Measurements from ENCODE around the gene SERINC3. TPM values are rescaled to one million over a fixed set of nuclear protein-coding genes. Genes with fewer than 3 reads are reported as not detected.

The SERINC3 gene
- total and polyA plus RNA-seq, 2 donors (not counting 1 experiment from before 2014, with no cell fraction given), result 31.4 to 51.6 TPM

- no peak overlapping the region for H3K27ac ChIP-seq (ENCODE audit: low read length in 2 of 2)
- no peaks in the 10 kb centered on the region for H4K20me1 ChIP-seq (ENCODE audit: control insufficient read depth, insufficient read depth, low read length, poor library complexity, severe bottlenecking)
- no peak overlapping the region for H3K27ac Mint-ChIP-seq
- no peaks in the 10 kb centered on the region for H3K27me3 Mint-ChIP-seq
- peaks cover 4 to 82% of the 10 kb centered on the region in 2 experiments for H3K36me3 ChIP-seq (replicated peaks in 1 of 2; ENCODE audit: control extremely low read depth in 1 of 2, control insufficient read depth in 1 of 2, extremely low read depth in 1 of 2, insufficient read depth in 2 of 2, low read length in 1 of 2)
- POLR2A ChIA-PET, result no interaction called here
- DNase-seq, result no peak
- CTCF ChIA-PET, result interaction anchor here (1.2 kb wide), 1 partner anchor 75 kb away, joined by 3 read pairs; no protein-coding TSS in a partner anchor
- no peak overlapping the region for H3K4me3 Mint-ChIP-seq
- H3K9ac ChIP-seq (ENCODE audit: low read length), result no peak overlapping the region
- no peaks in the 10 kb centered on the region for H3K9me3 ChIP-seq (ENCODE audit: control extremely low read depth in 1 of 3, control insufficient read depth in 2 of 3, insufficient read depth in 1 of 3, low read length in 2 of 3)
- H3K4me1 Mint-ChIP-seq, result peaks cover 18% of the 10 kb centered on the region
- H3K27me3 ChIP-seq (replicated peaks in 1 of 4; ENCODE audit: control extremely low read depth in 1 of 4, control insufficient read depth in 3 of 4, insufficient read depth in 4 of 4, low read length in 3 of 4), result no peaks in the 10 kb centered on the region
- TF ChIP-seq EZH2 (IDR thresholded peaks at IDR 0.05; ENCODE audit: borderline replicate concordance, insufficient read depth, low read depth, low read length, poor library complexity, severe bottlenecking), result no peak
- no peak for TF ChIP-seq CTCF (IDR thresholded peaks at IDR 0.05)
- no peaks in the 10 kb centered on the region for H3K9me3 Mint-ChIP-seq (ENCODE audit: insufficient read depth)
- H3K4me3 ChIP-seq (ENCODE audit: control extremely low read depth in 1 of 5, extremely low read depth in 1 of 5, insufficient read depth in 1 of 5, low read depth in 2 of 5, low read length in 4 of 5), result no peak overlapping the region
- intact Hi-C loops (cut with micrococcal nuclease), result no loop called here
- no peak overlapping the region for H3K4me2 ChIP-seq (replicated peaks; ENCODE audit: low read depth, low read length, poor library complexity, severe bottlenecking)
- no peaks in the 10 kb centered on the region for H3K79me2 ChIP-seq (ENCODE audit: control insufficient read depth, insufficient read depth, low read length)
- no peak overlapping the region for H2AFZ ChIP-seq (ENCODE audit: insufficient read depth, low read depth, low read length, poor library complexity, severe bottlenecking)
- ATAC-seq (ENCODE audit: low read depth), result no peak
- WGBS (ENCODE audit: insufficient coverage), result 100% methylated on average over 5 of the region's 5 CpGs
- H3K4me1 ChIP-seq (ENCODE audit: control insufficient read depth in 2 of 2, insufficient read depth in 2 of 2, low read length in 2 of 2), result peaks cover 6% of the 10 kb centered on the region in 2 donors
These were observed 20.4 kb downstream of the SERINC3 start for GRCh38 chr20:44501448-44501847.

DNA sequence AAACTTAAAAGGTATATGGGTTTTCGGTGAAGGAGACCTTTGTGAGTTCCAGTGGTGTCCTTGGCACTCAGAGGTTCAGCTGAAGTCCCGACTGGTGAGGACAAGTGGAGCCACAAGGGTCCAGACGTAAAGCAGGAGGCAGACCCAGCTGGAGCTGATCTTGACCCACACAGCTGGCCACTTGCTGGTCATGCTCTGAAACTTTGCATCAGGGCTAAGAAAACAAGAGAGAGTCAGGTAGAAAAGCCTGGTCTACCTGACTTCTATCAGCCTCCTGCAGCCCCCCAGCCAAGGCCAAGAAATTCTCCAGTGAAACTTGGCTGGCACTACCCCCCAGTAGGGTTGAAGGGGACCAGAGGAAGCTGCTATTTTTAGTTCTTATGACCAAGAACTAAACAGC lies 21.6 kb downstream of the SERINC3 start:
- ChIA-PET CTCF (interaction anchor here (1.2 kb wide), 1 partner anchor 76 kb away, joined by 3 read pairs; no protein-coding TSS in a partner anchor), POLR2A (no interaction called here)
- no peaks in the 10 kb centered on the region for H4K20me1 ChIP-seq (ENCODE audit: control insufficient read depth, insufficient read depth, low read length, poor library complexity, severe bottlenecking)
- ATAC-seq (ENCODE audit: low read depth) (no peak), DNase-seq (no peak)
- H2AFZ ChIP-seq (ENCODE audit: insufficient read depth, low read depth, low read length, poor library complexity, severe bottlenecking), result no peak overlapping the region
- intact Hi-C loops (cut with micrococcal nuclease), result no loop called here
- Mint-ChIP-seq H3K9me3 (ENCODE audit: insufficient read depth) (no peaks in the 10 kb centered on the region), H3K4me3 (no peak overlapping the region), H3K27ac (no peak overlapping the region), H3K4me1 (peaks cover 24% of the 10 kb centered on the region), H3K27me3 (no peaks in the 10 kb centered on the region)
- no peak overlapping the region for H3K9ac ChIP-seq (ENCODE audit: low read length)
- no peak for TF ChIP-seq EZH2 (IDR thresholded peaks at IDR 0.05; ENCODE audit: borderline replicate concordance, insufficient read depth, low read depth, low read length, poor library complexity, severe bottlenecking)
- no peak for TF ChIP-seq CTCF (IDR thresholded peaks at IDR 0.05)
- peaks cover 12 to 89% of the 10 kb centered on the region in 2 experiments for H3K36me3 ChIP-seq (replicated peaks in 1 of 2; ENCODE audit: control extremely low read depth in 1 of 2, control insufficient read depth in 1 of 2, extremely low read depth in 1 of 2, insufficient read depth in 2 of 2, low read length in 1 of 2)
- H3K9me3 ChIP-seq (ENCODE audit: control extremely low read depth in 1 of 3, control insufficient read depth in 2 of 3, insufficient read depth in 1 of 3, low read length in 2 of 3), result no peaks in the 10 kb centered on the region
- H3K79me2 ChIP-seq (ENCODE audit: control insufficient read depth, insufficient read depth, low read length), result no peaks in the 10 kb centered on the region
- no peak overlapping the region for H3K4me3 ChIP-seq (ENCODE audit: control extremely low read depth in 1 of 5, extremely low read depth in 1 of 5, insufficient read depth in 1 of 5, low read depth in 2 of 5, low read length in 4 of 5)
- peaks cover 6% of the 10 kb centered on the region in 2 donors for H3K4me1 ChIP-seq (ENCODE audit: control insufficient read depth in 2 of 2, insufficient read depth in 2 of 2, low read length in 2 of 2)
- 93% methylated on average over 3 of the region's 3 CpGs for WGBS (ENCODE audit: insufficient coverage)
- H3K27ac ChIP-seq (ENCODE audit: low read length in 2 of 2), result no peak overlapping the region
- no peak overlapping the region for H3K4me2 ChIP-seq (replicated peaks; ENCODE audit: low read depth, low read length, poor library complexity, severe bottlenecking)
- H3K27me3 ChIP-seq (replicated peaks in 1 of 4; ENCODE audit: control extremely low read depth in 1 of 4, control insufficient read depth in 3 of 4, insufficient read depth in 4 of 4, low read length in 3 of 4), result no peaks in the 10 kb centered on the region

Data from B cell (primary cell).